Prostate gland (tissue), 2 donors: ENCODE results near the gene CNTRL.

Experiments
- CTCF ChIP-seq, 4 experiments: fragments of 200-600 bp in 2 of 4; fragments of 450-650 bp in 2 of 4; sonication (generic) in 2 of 4; IDR thresholded peaks; 1 replicate in 3 of 4; 2 replicates in 1 of 4; pipeline ENCODE4 v1.5.1; 2016 to 2019; ENCODE audit warnings: antibody characterized with exemption in 4 of 4, mild to moderate bottlenecking in 2 of 4, moderate library complexity in 2 of 4
- POLR2A ChIP-seq: fragments of 450-650 bp; IDR thresholded peaks from one replicate; pipeline ENCODE4 v1.6.1; 2016; ENCODE audit warnings: antibody characterized with exemption, mild to moderate bottlenecking

GRCh38 chr9:121182101-121182836 lies 107.5 kb downstream of the CNTRL start:
- TF ChIP-seq CTCF (IDR thresholded peaks at IDR 0.05), result no peak
- no peak for TF ChIP-seq POLR2A
